ENCODE results near the gene SLC12A2. TPM values are rescaled to one million over a fixed set of nuclear protein-coding genes. Genes with fewer than 3 reads are reported as not detected.

The SLC12A2 gene
- total and polyA plus RNA-seq, 7 donors = 1.7 to 25.8 (median 11.7) TPM

DNA sequence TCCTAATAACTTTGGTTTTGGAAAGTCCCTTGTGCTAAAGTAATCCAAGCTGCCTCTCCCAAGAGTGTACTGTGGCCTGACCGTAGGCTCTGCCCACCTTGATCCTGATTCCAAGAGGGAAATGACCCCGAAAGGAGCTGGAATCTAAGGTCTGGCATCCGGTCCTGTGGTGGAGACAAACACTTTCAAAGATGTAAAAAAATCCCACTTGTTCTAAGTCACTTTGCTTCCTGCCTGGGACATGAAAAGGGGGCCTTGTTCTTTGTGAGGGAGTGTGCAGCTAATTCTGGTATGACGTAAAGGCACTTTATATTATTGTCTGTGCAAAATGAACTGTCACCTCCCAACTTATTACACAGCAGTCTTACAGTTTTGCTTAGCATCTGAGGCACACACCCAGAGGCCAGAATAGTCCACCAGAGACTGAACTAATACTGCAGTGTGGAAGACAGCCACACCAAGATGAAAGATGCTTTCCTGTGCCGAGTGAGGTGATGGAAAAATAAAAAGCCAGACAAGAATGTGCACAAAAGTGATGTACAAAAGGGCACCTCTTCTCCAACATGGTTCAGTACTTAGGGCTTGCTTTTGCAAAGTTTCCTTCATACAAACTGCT lies 128.7 kb downstream of the SLC12A2 start:
- intact Hi-C loops (cut with DNase I) = loop anchor here (2.0 to 10.0 kb wide), 4 partner anchors 287 to 635 kb away; no protein-coding TSS in a partner anchor
- Histone ChIP-seq H3K36me3 (ENCODE audit: insufficient read depth in 1 of 2, low read depth in 1 of 2) (no peaks in the 10 kb centered on the region), H3K27me3 (ENCODE audit: insufficient read depth in 3 of 3, low read length in 2 of 3) (no peaks in the 10 kb centered on the region), H3K27ac (no peak overlapping the region), H3K9me3 (no peaks in the 10 kb centered on the region), H3K4me1 (no peaks in the 10 kb centered on the region), H3K4me3 (no peak overlapping the region)
- WGBS, 3 donors = 64 to 74% (median 68%) methylated on average over 5 of the region's 5 CpGs
- no peak for DNase-seq
- no peak for ATAC-seq
- TF ChIP-seq, protein P1, sequence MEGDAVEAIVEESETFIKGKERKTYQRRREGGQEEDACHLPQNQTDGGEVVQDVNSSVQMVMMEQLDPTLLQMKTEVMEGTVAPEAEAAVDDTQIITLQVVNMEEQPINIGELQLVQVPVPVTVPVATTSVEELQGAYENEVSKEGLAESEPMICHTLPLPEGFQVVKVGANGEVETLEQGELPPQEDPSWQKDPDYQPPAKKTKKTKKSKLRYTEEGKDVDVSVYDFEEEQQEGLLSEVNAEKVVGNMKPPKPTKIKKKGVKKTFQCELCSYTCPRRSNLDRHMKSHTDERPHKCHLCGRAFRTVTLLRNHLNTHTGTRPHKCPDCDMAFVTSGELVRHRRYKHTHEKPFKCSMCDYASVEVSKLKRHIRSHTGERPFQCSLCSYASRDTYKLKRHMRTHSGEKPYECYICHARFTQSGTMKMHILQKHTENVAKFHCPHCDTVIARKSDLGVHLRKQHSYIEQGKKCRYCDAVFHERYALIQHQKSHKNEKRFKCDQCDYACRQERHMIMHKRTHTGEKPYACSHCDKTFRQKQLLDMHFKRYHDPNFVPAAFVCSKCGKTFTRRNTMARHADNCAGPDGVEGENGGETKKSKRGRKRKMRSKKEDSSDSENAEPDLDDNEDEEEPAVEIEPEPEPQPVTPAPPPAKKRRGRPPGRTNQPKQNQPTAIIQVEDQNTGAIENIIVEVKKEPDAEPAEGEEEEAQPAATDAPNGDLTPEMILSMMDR (IDR thresholded peaks at IDR 0.05) = no peak

DNA sequence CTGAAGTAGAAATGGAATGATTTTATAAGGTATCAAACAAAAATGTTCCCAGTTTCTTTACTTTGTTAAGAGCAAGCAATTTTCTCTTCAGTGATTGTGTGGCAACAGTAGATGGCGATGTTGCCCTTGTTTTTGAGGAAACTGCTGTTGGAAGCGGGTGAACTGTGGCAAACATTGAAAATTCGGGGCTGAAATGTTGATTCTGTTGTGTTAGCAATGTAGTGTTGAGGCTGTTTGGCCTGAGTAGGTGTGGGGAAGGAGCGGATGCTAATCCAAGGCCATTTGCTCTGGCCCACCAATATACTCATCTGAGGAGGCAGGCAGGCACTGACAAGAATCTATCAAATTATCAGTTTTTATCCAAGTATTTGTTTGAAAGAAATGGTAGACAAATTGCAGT lies 129.8 kb downstream of the SLC12A2 start:
- ATAC-seq (peak in 2 of 4 donors; percentile 36 to 80), DNase-seq (no peak)
- H3K4me3 ChIP-seq = no peak overlapping the region
- H3K4me1 ChIP-seq = no peaks in the 10 kb centered on the region
- WGBS, 3 donors = 3 to 5% (median 3%) methylated on average over 4 of the region's 4 CpGs
- no peaks in the 10 kb centered on the region for H3K9me3 ChIP-seq
- H3K27ac ChIP-seq = no peak overlapping the region
- TF ChIP-seq, protein P1 (IDR thresholded peaks at IDR 0.05) = peak; percentile 82
- no peaks in the 10 kb centered on the region for H3K27me3 ChIP-seq (ENCODE audit: insufficient read depth in 3 of 3, low read length in 2 of 3)
- no peaks in the 10 kb centered on the region for H3K36me3 ChIP-seq (ENCODE audit: insufficient read depth in 1 of 2, low read depth in 1 of 2)
- intact Hi-C loops (cut with DNase I) = loop anchor here (2.0 to 10.0 kb wide), 4 partner anchors 285 to 634 kb away; no protein-coding TSS in a partner anchor

DNA sequence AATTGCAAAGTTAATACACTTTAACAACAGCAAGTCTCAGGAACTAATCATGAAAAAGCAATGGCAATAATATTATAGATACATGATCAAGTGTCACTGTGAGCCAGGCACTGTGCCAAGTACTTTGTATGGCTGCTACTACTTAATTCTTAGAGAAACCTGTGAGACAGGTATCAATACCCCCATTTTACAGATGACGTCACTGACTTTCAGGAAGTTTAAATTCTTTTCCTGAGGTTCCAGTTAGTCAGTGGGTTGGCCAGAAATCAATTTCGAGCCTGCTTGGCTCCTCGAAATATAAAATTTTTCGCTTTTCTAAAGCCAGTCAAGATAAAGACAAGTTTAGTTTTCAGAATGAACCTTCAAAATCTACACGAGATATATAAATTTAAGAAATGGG lies 130.3 kb downstream of the SLC12A2 start:
- Histone ChIP-seq H3K9me3 (no peaks in the 10 kb centered on the region), H3K4me1 (no peaks in the 10 kb centered on the region), H3K36me3 (ENCODE audit: insufficient read depth in 1 of 2, low read depth in 1 of 2) (no peaks in the 10 kb centered on the region), H3K27ac (no peak overlapping the region), H3K27me3 (ENCODE audit: insufficient read depth in 3 of 3, low read length in 2 of 3) (no peaks in the 10 kb centered on the region), H3K4me3 (no peak overlapping the region)
- DNase-seq (no peak), ATAC-seq (no peak)
- intact Hi-C loops (cut with DNase I) = loop anchor here (2.0 to 10.0 kb wide), 4 partner anchors 285 to 633 kb away; no protein-coding TSS in a partner anchor
- 76 to 82% (median 78%) methylated on average over 5 of the region's 5 CpGs for WGBS, 3 donors
- TF ChIP-seq, protein P1 (IDR thresholded peaks at IDR 0.05) = no peak

DNA sequence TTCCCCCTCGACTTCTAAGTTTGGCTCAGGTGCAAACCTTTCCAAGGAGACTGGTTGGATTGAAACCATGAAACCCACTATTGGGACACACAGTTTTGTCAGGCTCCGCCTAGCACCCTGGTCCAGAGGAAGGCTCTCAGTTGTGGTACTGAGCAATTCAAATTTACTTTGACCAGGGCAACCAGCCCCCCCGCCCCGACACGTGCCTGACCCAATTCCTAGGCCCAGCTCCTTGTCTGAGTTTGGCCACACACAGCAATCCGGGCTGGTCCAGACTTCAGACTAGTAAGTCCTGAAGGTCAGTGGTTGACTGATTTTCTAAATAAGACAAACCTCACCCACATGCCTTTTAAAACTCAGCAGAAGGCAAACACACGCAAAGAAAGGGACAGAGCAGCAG lies 132.7 kb downstream of the SLC12A2 start:
- Histone ChIP-seq H3K27ac (no peak overlapping the region), H3K4me1 (no peaks in the 10 kb centered on the region), H3K4me3 (no peak overlapping the region), H3K27me3 (ENCODE audit: insufficient read depth in 3 of 3, low read length in 2 of 3) (no peaks in the 10 kb centered on the region), H3K9me3 (no peaks in the 10 kb centered on the region), H3K36me3 (ENCODE audit: insufficient read depth in 1 of 2, low read depth in 1 of 2) (no peaks in the 10 kb centered on the region)
- 92 to 96% (median 94%) methylated on average over 7 of the region's 7 CpGs for WGBS, 3 donors
- TF ChIP-seq, protein P1 (IDR thresholded peaks at IDR 0.05) = no peak
- DNase-seq (no peak), ATAC-seq (no peak)
- intact Hi-C loops (cut with DNase I) = loop anchor here in 1 of 2 donors (10.0 kb wide), 1 partner anchor 459 kb away; no protein-coding TSS in a partner anchor
